Measurements from ENCODE around the gene NCOA3.

Gene NCOA3

DNA sequence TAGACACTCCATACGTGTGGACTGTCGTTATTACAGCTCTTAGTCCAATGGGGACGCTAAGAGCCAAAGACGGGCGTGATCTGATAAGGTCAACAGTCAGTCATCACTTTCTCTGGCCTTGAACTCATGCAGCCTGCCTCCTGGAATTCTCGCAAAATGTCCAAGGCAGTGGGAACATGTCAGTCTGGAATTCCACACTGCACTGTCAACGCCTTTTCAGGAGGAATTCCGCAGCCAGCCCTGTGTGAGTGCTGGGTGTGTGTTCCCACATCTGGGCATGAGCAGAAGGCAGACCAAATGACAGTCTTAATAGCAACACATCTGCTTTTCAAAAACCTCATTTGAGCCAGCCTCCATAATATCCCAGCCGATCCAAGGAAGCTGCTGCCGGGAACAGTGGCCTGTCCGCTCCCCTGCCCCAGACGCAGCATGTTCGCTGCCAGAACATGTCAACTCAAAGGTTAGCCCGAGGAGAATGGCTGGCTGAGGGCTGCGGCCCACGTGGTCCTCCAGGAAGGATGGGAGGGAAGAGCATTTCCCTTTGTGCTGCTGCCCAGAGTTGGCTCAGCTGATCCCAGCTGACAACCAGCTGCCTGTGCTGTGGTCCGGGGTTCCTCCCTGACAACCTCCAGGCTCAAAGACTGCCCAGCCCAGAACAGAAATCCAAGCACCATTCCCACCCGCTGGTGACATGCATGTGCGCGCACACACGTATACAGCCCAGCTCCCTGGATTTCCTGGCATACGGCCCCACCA lies 180.5 kb downstream of the NCOA3 start:
- TF ChIP-seq, protein P1, sequence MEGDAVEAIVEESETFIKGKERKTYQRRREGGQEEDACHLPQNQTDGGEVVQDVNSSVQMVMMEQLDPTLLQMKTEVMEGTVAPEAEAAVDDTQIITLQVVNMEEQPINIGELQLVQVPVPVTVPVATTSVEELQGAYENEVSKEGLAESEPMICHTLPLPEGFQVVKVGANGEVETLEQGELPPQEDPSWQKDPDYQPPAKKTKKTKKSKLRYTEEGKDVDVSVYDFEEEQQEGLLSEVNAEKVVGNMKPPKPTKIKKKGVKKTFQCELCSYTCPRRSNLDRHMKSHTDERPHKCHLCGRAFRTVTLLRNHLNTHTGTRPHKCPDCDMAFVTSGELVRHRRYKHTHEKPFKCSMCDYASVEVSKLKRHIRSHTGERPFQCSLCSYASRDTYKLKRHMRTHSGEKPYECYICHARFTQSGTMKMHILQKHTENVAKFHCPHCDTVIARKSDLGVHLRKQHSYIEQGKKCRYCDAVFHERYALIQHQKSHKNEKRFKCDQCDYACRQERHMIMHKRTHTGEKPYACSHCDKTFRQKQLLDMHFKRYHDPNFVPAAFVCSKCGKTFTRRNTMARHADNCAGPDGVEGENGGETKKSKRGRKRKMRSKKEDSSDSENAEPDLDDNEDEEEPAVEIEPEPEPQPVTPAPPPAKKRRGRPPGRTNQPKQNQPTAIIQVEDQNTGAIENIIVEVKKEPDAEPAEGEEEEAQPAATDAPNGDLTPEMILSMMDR (IDR thresholded peaks at IDR 0.05; ENCODE audit: low read depth, low read length), result no peak
- H3K4me3 ChIP-seq (ENCODE audit: low read depth, low read length), result no peak overlapping the region

GRCh38 chr20:47682916-47683315 lies 181.2 kb downstream of the NCOA3 start:
- no peak overlapping the region for H3K4me3 ChIP-seq (ENCODE audit: low read depth, low read length)
- TF ChIP-seq, protein P1 (IDR thresholded peaks at IDR 0.05; ENCODE audit: low read depth, low read length), result no peak

- no peak overlapping the region for H3K4me3 ChIP-seq (ENCODE audit: low read depth, low read length)
Measured at GRCh38 chr20:47684306-47685080, 182.8 kb downstream of the NCOA3 start.

GRCh38 chr20:47686545-47686944 lies 184.9 kb downstream of the NCOA3 start:
- TF ChIP-seq, protein P1 (IDR thresholded peaks at IDR 0.05; ENCODE audit: low read depth, low read length), result no peak
- H3K4me3 ChIP-seq (ENCODE audit: low read depth, low read length), result no peak overlapping the region

More at GRCh38 chr20:47684306-47685080, 182.8 kb downstream of the NCOA3 start:
- TF ChIP-seq, protein P1 (IDR thresholded peaks at IDR 0.05; ENCODE audit: low read depth, low read length), result no peak

GRCh38 chr20:47687095-47687987 lies 185.7 kb downstream of the NCOA3 start:
- no peak overlapping the region for H3K4me3 ChIP-seq (ENCODE audit: low read depth, low read length)
- TF ChIP-seq, protein P1 (IDR thresholded peaks at IDR 0.05; ENCODE audit: low read depth, low read length), result no peak

- TF ChIP-seq, protein P1 (IDR thresholded peaks at IDR 0.05; ENCODE audit: low read depth, low read length), result no peak
- no peak overlapping the region for H3K4me3 ChIP-seq (ENCODE audit: low read depth, low read length)
Measured at GRCh38 chr20:47688385-47689381, 187.0 kb downstream of the NCOA3 start.
